ENCODE data around the gene LRRIQ4.
A peak's percentile ranks its signal among the peaks of the same experiment; 100 is the strongest.

LRRIQ4 gene

GRCh38 chr3:169809230-169809795 lies 3.4 kb upstream of the LRRIQ4 start:
- no peak for DNase-seq (ENCODE audit: low spot score)

- no peak for DNase-seq (ENCODE audit: low spot score)
Measured at GRCh38 chr3:169811631-169812331, 889 bp upstream of the LRRIQ4 start.

GRCh38 chr3:169813278-169813677 lies 608 bp downstream of the LRRIQ4 start:
- no peak for DNase-seq (ENCODE audit: low spot score)

GRCh38 chr3:169813757-169814517 lies 1.3 kb downstream of the LRRIQ4 start:
- peak; percentile 77 for DNase-seq (ENCODE audit: low spot score)

GRCh38 chr3:169815590-169816150 lies 3.0 kb downstream of the LRRIQ4 start:
- no peak for DNase-seq (ENCODE audit: low spot score)

- DNase-seq (ENCODE audit: low spot score): no peak
Measured at GRCh38 chr3:169818316-169818715, 5.6 kb downstream of the LRRIQ4 start.

GRCh38 chr3:169822091-169822490 lies 9.4 kb downstream of the LRRIQ4 start:
- no peak for DNase-seq (ENCODE audit: low spot score)

- DNase-seq (ENCODE audit: low spot score): no peak
Measured at GRCh38 chr3:169822540-169822939, 9.9 kb downstream of the LRRIQ4 start.

GRCh38 chr3:169822983-169823382 lies 10.3 kb downstream of the LRRIQ4 start:
- DNase-seq (ENCODE audit: low spot score): no peak

- no peak for DNase-seq (ENCODE audit: low spot score)
Measured at GRCh38 chr3:169825316-169825715, 12.6 kb downstream of the LRRIQ4 start.

- no peak for DNase-seq (ENCODE audit: low spot score)
Measured at GRCh38 chr3:169827712-169828111, 15.0 kb downstream of the LRRIQ4 start.

GRCh38 chr3:169835533-169835932 lies 22.9 kb downstream of the LRRIQ4 start:
- no peak for DNase-seq (ENCODE audit: low spot score)

- DNase-seq (ENCODE audit: low spot score): no peak
Measured at GRCh38 chr3:169836078-169836941, 23.6 kb downstream of the LRRIQ4 start.

GRCh38 chr3:169836942-169837275 lies 24.2 kb downstream of the LRRIQ4 start:
- DNase-seq (ENCODE audit: low spot score): no peak

GRCh38 chr3:169838511-169839030 lies 25.9 kb downstream of the LRRIQ4 start:
- no peak for DNase-seq (ENCODE audit: low spot score)

- DNase-seq (ENCODE audit: low spot score): no peak
Measured at GRCh38 chr3:169841171-169841570, 28.5 kb downstream of the LRRIQ4 start.

- DNase-seq (ENCODE audit: low spot score): no peak
Measured at GRCh38 chr3:169842960-169843359, 30.3 kb downstream of the LRRIQ4 start.

- no peak for DNase-seq (ENCODE audit: low spot score)
Measured at GRCh38 chr3:169846458-169847193, 34.0 kb downstream of the LRRIQ4 start.

- DNase-seq (ENCODE audit: low spot score): no peak
Measured at GRCh38 chr3:169847896-169848295, 35.2 kb downstream of the LRRIQ4 start.

GRCh38 chr3:169848741-169849140 lies 36.1 kb downstream of the LRRIQ4 start:
- no peak for DNase-seq (ENCODE audit: low spot score)

- DNase-seq (ENCODE audit: low spot score): no peak
Measured at GRCh38 chr3:169850618-169851017, 37.9 kb downstream of the LRRIQ4 start.

Data from CD4-positive, alpha-beta T cell treated with Interleukin-2 at 100 ng/mL for 4 hours (primary cell).